GM12872 (cell line): ENCODE measurements around the gene PELI2.

Source experiments
- CTCF ChIP-seq: IDR thresholded peaks from 3 replicates; pipeline ENCODE4 v1.5.1; 2011; ENCODE audit warnings: low read depth, mild to moderate bottlenecking, low read length, moderate library complexity; ENCODE audit not compliant: insufficient read depth

PELI2 gene

GRCh38 chr14:56321861-56322260, 203.7 kb downstream of the PELI2 start:
- no peak for TF ChIP-seq CTCF

- TF ChIP-seq CTCF = no peak
Measured at GRCh38 chr14:56322531-56322930, 204.3 kb downstream of the PELI2 start.

- TF ChIP-seq CTCF = no peak
Measured at GRCh38 chr14:56324454-56324853, 206.2 kb downstream of the PELI2 start.

- no peak for TF ChIP-seq CTCF
Measured at GRCh38 chr14:56324856-56325699, 206.9 kb downstream of the PELI2 start.

GRCh38 chr14:56328021-56328420, 209.8 kb downstream of the PELI2 start:
- no peak for TF ChIP-seq CTCF

GRCh38 chr14:56331592-56332216, 213.5 kb downstream of the PELI2 start:
- TF ChIP-seq CTCF = no peak

GRCh38 chr14:56333359-56334292, 215.4 kb downstream of the PELI2 start:
- TF ChIP-seq CTCF = no peak
